Tibial nerve (tissue), 4 donors: Measurements from ENCODE around the gene ZSCAN5B. TPM values are rescaled to one million over a fixed set of nuclear protein-coding genes. Genes with fewer than 3 reads are reported as not detected.

ENCODE experiments used
- DNase-seq, 2 donors: peaks; one replicate each; pipeline ENCODE4 v3.0.0-alpha.2; 2019; ENCODE audit warnings: low spot score in 2 of 2
- H3K27ac ChIP-seq, 4 donors: fragments of 200-600 bp; sonication (generic) in 3 of 4; one replicate each; pipeline ENCODE4 v1.5.1; 2017 to 2019; ENCODE audit warnings: mild to moderate bottlenecking in 1 of 4
- H3K27me3 ChIP-seq, 2 donors: fragments of 200-600 bp; sonication (generic) in 1 of 2; one replicate each; pipeline versions ENCODE4 v1.5.1 to v1.6.0; 2017 to 2019
- H3K36me3 ChIP-seq, 3 donors: fragments of 200-600 bp; sonication (generic); one replicate each; pipeline ENCODE4 v1.5.1; 2018 to 2019
- H3K4me1 ChIP-seq, 4 donors: fragments of 200-600 bp; sonication (generic) in 3 of 4; one replicate each; pipeline ENCODE4 v1.5.1; 2017 to 2019
- H3K4me3 ChIP-seq, 4 donors: fragments of 200-600 bp; sonication (generic) in 3 of 4; one replicate each; pipeline ENCODE4 v1.5.1; 2017 to 2019; ENCODE audit warnings: mild to moderate bottlenecking in 1 of 4, moderate library complexity in 1 of 4
- H3K9me3 ChIP-seq, 4 donors: fragments of 200-600 bp; sonication (generic) in 3 of 4; one replicate each; pipeline ENCODE4 v1.5.1; 2017 to 2019
- CTCF ChIP-seq, 5 experiments: fragments of 200-600 bp in 3 of 5; fragments of 450-650 bp in 2 of 5; sonication (generic) in 3 of 5; IDR thresholded peaks; one replicate each; pipeline ENCODE4 v1.5.1; 2016 to 2019; ENCODE audit warnings: antibody characterized with exemption in 5 of 5, mild to moderate bottlenecking in 3 of 5, moderate library complexity in 2 of 5
- EP300 ChIP-seq, 2 donors: sonication (generic); formaldehyde crosslinking; IDR thresholded peaks; one replicate each; pipeline ENCODE4 v1.6.1; 2017; ENCODE audit warnings: antibody characterized with exemption in 2 of 2, mild to moderate bottlenecking in 1 of 2
- POLR2A ChIP-seq, 2 donors: fragments of 450-650 bp; IDR thresholded peaks; one replicate each; pipeline ENCODE4 v1.6.1; 2017; ENCODE audit warnings: antibody characterized with exemption in 2 of 2, mild to moderate bottlenecking in 2 of 2, moderate library complexity in 2 of 2
- WGBS, 2 donors: methylation state at CpG; one replicate each; pipeline ENCODE4 v1.1.5; 2018; 5-methylcytosine and 5-hydroxymethylcytosine counted together
- total RNA-seq, 4 donors: library from RNA; depleted of rRNA; stranded (reverse); fragments of >200 nt; gene quantifications; one replicate each; pipeline ENCODE4 v1.1.0, GENCODE V29; 2016

Gene ZSCAN5B
- total RNA-seq, 4 donors from 2014 or later = not detected

- H3K4me3 ChIP-seq = peak within 1 kb of the TSS; percentile 39 to 66 (median 53)
- WGBS, 2 donors = 0 to 1% methylated on average over 54 to 55 of the region's 56 CpGs
- peak; percentile 96 to 97 for DNase-seq
- H3K27me3 ChIP-seq = no peaks in the 10 kb centered on the region
- H3K9me3 ChIP-seq = no peaks in the 10 kb centered on the region
- H3K4me1 ChIP-seq = peaks cover 0 to 32% (median 6%) of the 10 kb centered on the region in 4 donors
- TF ChIP-seq POLR2A (IDR thresholded peaks at IDR 0.05) (peak; percentile 31 to 64), CTCF (IDR thresholded peaks at IDR 0.05) (peak in 1 of 5 experiments; percentile 32), EP300 (IDR thresholded peaks at IDR 0.05) (peak; percentile 91 to 97)
- H3K27ac ChIP-seq = peak within 1 kb of the TSS; percentile 88 to 95 (median 92)
- peaks cover 0 to under 1% (median 0%) of the 10 kb centered on the region in 3 donors for H3K36me3 ChIP-seq
Observed at GRCh38 chr19:56140583-56141416, 56.8 kb downstream of the ZSCAN5B start, which contains the start of gene ZNF444. TSS of gene ZNF444 (plus strand) at chr19:56141287. CDS start at chr19:56146912, 5,625 bp downstream.

GRCh38 chr19:56139847-56140582 is 57.6 kb downstream of the ZSCAN5B start:
- H3K27me3 ChIP-seq = no peaks in the 10 kb centered on the region
- peak overlapping the region; percentile 88 to 95 (median 92) for H3K27ac ChIP-seq
- TF ChIP-seq EP300 (IDR thresholded peaks at IDR 0.05) = no peak
- TF ChIP-seq CTCF (IDR thresholded peaks at IDR 0.05) = no peak
- no peak for TF ChIP-seq POLR2A (IDR thresholded peaks at IDR 0.05)
- no peak for DNase-seq
- H3K4me1 ChIP-seq = peaks cover 0 to 32% (median 6%) of the 10 kb centered on the region in 4 donors
- no peaks in the 10 kb centered on the region for H3K9me3 ChIP-seq
- H3K4me3 ChIP-seq = peak overlapping the region; percentile 39 to 66 (median 53)
- 26% methylated on average over 22 of the region's 22 CpGs for WGBS, 2 donors
- no peaks in the 10 kb centered on the region for H3K36me3 ChIP-seq

Other genes with a start within 250 kb of the ZSCAN5B start
- gene NLRP8, start 250.0 kb downstream of the ZSCAN5B start, total RNA-seq = not detected
- not detected for gene NLRP5, start 211.0 kb downstream of the ZSCAN5B start, total RNA-seq
- 10 to 100 TPM; 13.6 to 21.6 (median 18.5) TPM for gene ZNF787, start 76.5 kb downstream of the ZSCAN5B start, total RNA-seq
- gene ZNF444, start 56.5 kb downstream of the ZSCAN5B start, total RNA-seq = 10 to 100 TPM; 22.3 to 48.6 (median 41.2) TPM
- not detected for gene GALP, start 21.8 kb downstream of the ZSCAN5B start, total RNA-seq
- not detected for gene ZSCAN5C, start 4.5 kb upstream of the ZSCAN5B start, total RNA-seq
- not detected for gene EDDM13, start 75.0 kb upstream of the ZSCAN5B start, total RNA-seq
- gene ZSCAN5A, start 117.1 kb upstream of the ZSCAN5B start, total RNA-seq = 10 to 100 TPM in 2 of 4 donors, 1 to 10 TPM in 2; 5.1 to 21.3 (median 10.1) TPM
- gene ZNF582, start 195.8 kb upstream of the ZSCAN5B start, total RNA-seq = 1 to 10 TPM; 3.1 to 5.2 (median 4.7) TPM
- 10 to 100 TPM in 2 of 4 donors, 1 to 10 TPM in 2; 4.5 to 14.9 (median 11.0) TPM for gene ZNF583, start 206.5 kb upstream of the ZSCAN5B start, total RNA-seq